Dendritic cell treated with granulocyte-macrophage colony-stimulating factor and Interleukin-4, amounts not matched to agents 40 ng/mL and 50 ng/mL, for 4 days (primary cell): ENCODE results near the gene GALC.

Experiments
- H3K27ac Mint-ChIP-seq: one replicate; pipeline ENCODE4 v1.8.0; 2022; ENCODE audit warnings: mild to moderate bottlenecking, mixed read lengths
- H3K27me3 Mint-ChIP-seq: one replicate; pipeline ENCODE4 v1.8.0; 2022; ENCODE audit warnings: mild to moderate bottlenecking, mixed read lengths
- H3K36me3 Mint-ChIP-seq: one replicate; pipeline ENCODE4 v1.8.0; 2022; ENCODE audit warnings: low read depth, mixed read lengths
- H3K4me1 Mint-ChIP-seq: one replicate; pipeline ENCODE4 v1.8.0; 2022; ENCODE audit warnings: low read depth, mixed read lengths
- H3K4me3 Mint-ChIP-seq: one replicate; pipeline ENCODE4 v1.8.0; 2022; ENCODE audit warnings: mild to moderate bottlenecking, moderate library complexity, mixed read lengths
- H3K9me3 Mint-ChIP-seq: one replicate; pipeline ENCODE4 v1.8.0; 2022; ENCODE audit warnings: mixed read lengths
- intact Hi-C: fragments of 100-400 bp; cut with micrococcal nuclease; formaldehyde crosslinking; loops from one replicate; pipeline ENCODE4 v1.15.0; 2022

The GALC gene

DNA sequence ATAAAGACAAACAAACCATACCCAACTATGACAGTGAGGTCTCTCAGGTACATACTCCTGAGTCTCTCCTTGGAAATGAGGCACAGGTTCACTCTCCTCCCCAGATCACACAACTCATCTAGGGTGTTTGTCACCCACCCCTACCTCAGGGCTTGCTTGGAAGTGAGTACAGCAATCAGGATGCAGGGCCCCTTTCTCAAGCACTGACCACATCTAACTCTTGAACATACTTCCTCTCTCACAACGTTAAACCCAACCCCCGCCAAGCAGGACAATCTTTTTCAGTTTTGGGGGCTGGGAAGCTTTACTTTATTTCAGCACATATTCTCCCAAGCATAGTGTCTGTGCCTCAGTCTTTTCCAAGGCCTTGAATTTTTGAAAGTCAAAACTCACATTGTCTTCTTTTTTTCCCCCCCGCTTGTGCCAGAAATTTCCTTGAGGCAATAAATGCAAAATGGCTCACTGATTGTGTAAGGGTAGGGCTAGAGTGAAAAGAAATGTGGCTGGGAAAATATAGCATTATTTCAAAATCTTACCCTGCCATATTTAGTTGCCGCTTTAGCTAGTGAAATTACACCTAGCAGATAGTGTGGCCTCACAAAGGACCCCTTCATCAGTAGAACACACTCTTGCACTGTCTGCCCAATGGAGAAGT is 9.6 kb upstream of the GALC start:
- H3K4me1 Mint-ChIP-seq, result peaks cover 65% of the 10 kb centered on the region
- peak overlapping the region; percentile 81 for H3K27ac Mint-ChIP-seq
- no peak overlapping the region for H3K4me3 Mint-ChIP-seq
- H3K36me3 Mint-ChIP-seq, result no peaks in the 10 kb centered on the region
- intact Hi-C loops, result no loop called here
- no peaks in the 10 kb centered on the region for H3K9me3 Mint-ChIP-seq
- H3K27me3 Mint-ChIP-seq, result no peaks in the 10 kb centered on the region

DNA sequence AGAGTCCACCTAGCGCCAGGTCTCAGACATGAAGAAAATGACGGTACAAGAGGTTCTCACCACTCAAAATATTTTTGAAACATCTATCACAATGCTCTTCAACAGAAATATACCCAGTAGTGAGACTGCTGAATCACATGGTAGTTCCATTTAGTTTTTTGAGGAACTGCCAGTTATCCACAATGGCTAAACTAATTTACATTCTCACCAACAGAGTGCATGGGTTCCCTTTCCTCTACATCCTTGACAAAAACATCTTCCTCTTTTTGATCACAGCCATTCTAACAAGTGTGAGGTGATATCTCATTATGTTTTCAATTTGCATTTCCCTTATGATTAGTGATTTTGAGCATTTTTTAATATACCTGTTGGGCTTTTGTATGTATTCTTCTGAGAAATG is 6.3 kb upstream of the GALC start:
- intact Hi-C loops, result loop anchor here (10.0 kb wide), 1 partner anchor 46 kb away; no protein-coding TSS in a partner anchor
- Mint-ChIP-seq H3K4me3 (peak overlapping the region; percentile 23), H3K27ac (peak overlapping the region; percentile 85)

DNA sequence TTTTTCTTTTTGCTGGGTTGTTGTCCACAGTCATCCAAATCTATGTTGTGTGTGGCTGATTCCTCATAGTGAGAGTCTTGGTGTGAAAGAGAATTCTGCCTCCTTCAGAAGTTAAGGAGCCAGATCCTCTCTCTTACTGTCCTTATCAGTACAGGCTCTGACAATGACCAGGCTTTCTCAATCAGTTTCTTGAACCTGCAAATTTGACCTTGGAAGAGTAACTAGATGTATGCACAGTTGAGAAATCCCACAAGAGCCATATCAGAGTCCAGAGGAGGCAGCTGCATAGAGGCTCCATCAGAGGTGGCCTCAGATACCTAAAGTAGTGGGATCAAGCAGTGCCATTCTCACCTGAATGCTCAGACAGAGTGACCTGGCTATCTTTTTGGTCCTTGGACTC is 5.5 kb upstream of the GALC start:
- H3K4me3 Mint-ChIP-seq, result no peak overlapping the region
- H3K4me1 Mint-ChIP-seq, result peaks cover 72% of the 10 kb centered on the region
- H3K27me3 Mint-ChIP-seq, result no peaks in the 10 kb centered on the region
- intact Hi-C loops, result loop anchor here (10.0 kb wide), 1 partner anchor 46 kb away; no protein-coding TSS in a partner anchor
- H3K36me3 Mint-ChIP-seq, result no peaks in the 10 kb centered on the region
- H3K27ac Mint-ChIP-seq, result peak overlapping the region; percentile 85
- no peaks in the 10 kb centered on the region for H3K9me3 Mint-ChIP-seq

More for the DNA sequence above, 6.3 kb upstream of the GALC start:
- Mint-ChIP-seq H3K27me3 (no peaks in the 10 kb centered on the region), H3K9me3 (no peaks in the 10 kb centered on the region), H3K36me3 (no peaks in the 10 kb centered on the region), H3K4me1 (peaks cover 66% of the 10 kb centered on the region)

DNA sequence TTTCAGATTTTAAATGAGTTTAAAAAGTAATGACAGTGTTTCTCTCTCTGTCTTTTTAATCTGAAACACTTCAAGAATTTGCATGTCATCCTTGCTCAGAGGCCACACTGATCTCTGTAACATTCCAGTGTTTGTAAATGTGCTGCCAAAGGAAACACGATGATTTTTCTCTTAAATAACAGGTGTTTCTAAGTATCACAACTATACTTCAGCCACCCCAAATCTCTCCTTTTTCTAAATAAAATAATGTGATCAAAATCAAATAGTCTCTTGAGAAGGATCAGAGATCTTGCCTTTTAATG is 3.3 kb upstream of the GALC start:
- Mint-ChIP-seq H3K27ac (peak overlapping the region; percentile 73), H3K27me3 (no peaks in the 10 kb centered on the region), H3K4me1 (peaks cover 71% of the 10 kb centered on the region), H3K36me3 (peaks cover 7% of the 10 kb centered on the region), H3K4me3 (no peak overlapping the region), H3K9me3 (no peaks in the 10 kb centered on the region)
- intact Hi-C loops, result loop anchor here (10.0 kb wide), 1 partner anchor 49 kb away; no protein-coding TSS in a partner anchor

DNA sequence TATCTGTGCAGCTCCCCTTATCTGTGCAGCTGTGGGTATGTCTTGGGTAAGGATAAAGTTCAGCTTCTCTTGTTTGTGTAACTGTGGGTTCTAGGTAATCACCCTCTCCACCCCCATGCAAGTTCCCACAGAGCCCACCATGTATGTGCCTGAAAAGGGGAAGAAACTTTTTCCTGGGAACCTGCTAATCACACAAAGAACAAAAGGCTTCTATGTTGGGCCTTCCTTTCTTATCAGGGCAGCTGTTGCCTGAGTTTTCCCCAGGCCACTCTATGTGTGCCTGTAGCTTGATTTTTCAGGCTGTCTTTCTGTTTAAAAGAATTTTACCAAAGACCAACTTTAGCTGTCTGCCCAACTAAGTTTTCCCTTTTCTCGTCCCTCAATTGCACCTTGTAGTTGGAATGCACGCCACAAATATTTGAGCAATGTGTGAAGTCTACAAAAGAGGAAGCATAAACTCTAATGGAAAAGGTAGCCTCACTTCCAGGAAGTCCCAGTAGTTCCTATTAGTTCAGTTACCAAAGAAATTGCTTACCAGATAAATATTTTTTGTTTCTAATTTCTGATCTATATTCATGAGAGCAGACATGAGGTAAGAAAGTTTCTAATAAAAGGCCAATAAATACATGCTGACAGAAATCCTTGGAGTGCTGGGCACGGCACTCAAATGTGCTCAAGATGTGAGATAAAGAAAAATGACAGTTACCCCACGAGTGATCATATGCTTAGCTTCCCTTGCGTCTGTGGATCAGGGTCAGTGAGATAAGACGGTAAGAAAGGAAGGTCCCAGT is 2.7 kb upstream of the GALC start:
- Mint-ChIP-seq H3K4me1 (peaks cover 71% of the 10 kb centered on the region), H3K4me3 (no peak overlapping the region)

DNA sequence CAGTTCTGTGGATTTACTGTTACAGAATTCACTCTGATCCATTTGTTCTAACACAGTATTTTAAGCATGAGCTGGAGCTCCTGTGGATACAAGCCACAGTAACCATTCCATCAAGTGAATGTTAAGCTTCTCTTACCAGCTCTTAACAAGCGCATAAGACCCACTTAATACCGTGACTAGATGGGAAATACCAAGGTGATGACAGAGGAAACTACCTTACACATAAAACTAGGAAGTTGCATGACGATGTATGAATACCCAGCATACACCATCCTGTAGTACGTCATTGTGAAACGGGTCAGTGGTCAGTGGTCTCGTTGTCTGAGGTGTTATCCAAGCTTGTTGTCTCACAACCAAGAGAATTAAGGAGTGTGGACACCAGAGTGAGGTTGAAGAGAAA is 2.0 kb upstream of the GALC start:
- H3K27me3 Mint-ChIP-seq, result no peaks in the 10 kb centered on the region
- no peak overlapping the region for H3K4me3 Mint-ChIP-seq
- H3K36me3 Mint-ChIP-seq, result peaks cover 7% of the 10 kb centered on the region
- H3K27ac Mint-ChIP-seq, result peak overlapping the region; percentile 73
- no peaks in the 10 kb centered on the region for H3K9me3 Mint-ChIP-seq
- peaks cover 72% of the 10 kb centered on the region for H3K4me1 Mint-ChIP-seq
- intact Hi-C loops, result loop anchor here (10.0 kb wide), 1 partner anchor 50 kb away; no protein-coding TSS in a partner anchor

More for the DNA sequence above, 2.7 kb upstream of the GALC start:
- no peaks in the 10 kb centered on the region for H3K27me3 Mint-ChIP-seq
- intact Hi-C loops, result loop anchor here (10.0 kb wide), 1 partner anchor 49 kb away; no protein-coding TSS in a partner anchor
- H3K9me3 Mint-ChIP-seq, result no peaks in the 10 kb centered on the region
- peak overlapping the region; percentile 73 for H3K27ac Mint-ChIP-seq
- H3K36me3 Mint-ChIP-seq, result peaks cover 7% of the 10 kb centered on the region

DNA sequence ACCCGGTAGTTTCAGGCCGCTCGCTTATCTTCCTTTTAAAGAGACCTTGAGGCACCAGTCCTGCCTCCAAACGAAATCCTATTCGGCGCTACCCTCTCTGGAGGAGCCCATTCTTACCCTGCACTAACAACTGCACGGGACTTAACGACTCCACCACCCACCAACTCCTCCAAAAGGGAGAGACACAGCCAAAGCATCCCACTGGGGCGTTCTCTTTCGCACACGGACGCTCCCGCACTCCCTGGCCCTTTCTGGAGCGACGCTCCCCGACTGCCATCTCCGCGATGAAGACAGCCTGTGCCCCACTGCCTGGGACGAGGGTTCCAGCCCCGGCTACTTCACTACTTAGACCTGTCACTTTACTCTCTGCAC is 650 bp downstream of the GALC start:
- Mint-ChIP-seq H3K27ac (peak overlapping the region; percentile 90), H3K9me3 (no peaks in the 10 kb centered on the region), H3K36me3 (peaks cover 8% of the 10 kb centered on the region), H3K27me3 (no peaks in the 10 kb centered on the region), H3K4me1 (peaks cover 63% of the 10 kb centered on the region), H3K4me3 (peak overlapping the region; percentile 83)
- intact Hi-C loops, result loop anchor here (10.0 kb wide), 1 partner anchor 52 kb away; no protein-coding TSS in a partner anchor

DNA sequence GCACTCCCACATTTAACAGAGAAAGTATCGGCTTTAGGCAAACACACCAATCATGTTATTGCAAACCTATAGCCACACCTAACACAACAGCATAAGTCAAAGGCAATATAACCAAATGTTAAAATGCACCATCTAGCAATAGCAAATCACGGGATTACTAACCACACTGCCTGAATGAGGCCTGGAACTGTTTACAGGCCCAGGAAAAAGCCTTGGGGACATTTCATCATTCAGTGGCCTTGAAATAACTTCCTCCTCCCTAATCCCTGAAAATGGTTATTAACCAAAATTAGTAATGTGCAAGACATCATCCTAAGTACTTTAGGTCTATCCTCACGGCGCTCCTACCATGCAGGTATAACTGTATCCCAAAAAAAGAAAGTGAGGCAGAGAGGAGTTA is 2.3 kb downstream of the GALC start:
- Mint-ChIP-seq H3K36me3 (peaks cover 20% of the 10 kb centered on the region), H3K4me3 (no peak overlapping the region), H3K4me1 (peaks cover 57% of the 10 kb centered on the region), H3K27me3 (no peaks in the 10 kb centered on the region), H3K27ac (peak overlapping the region; percentile 39), H3K9me3 (no peaks in the 10 kb centered on the region)
- intact Hi-C loops, result loop anchor here (10.0 kb wide), 1 partner anchor 54 kb away; no protein-coding TSS in a partner anchor

DNA sequence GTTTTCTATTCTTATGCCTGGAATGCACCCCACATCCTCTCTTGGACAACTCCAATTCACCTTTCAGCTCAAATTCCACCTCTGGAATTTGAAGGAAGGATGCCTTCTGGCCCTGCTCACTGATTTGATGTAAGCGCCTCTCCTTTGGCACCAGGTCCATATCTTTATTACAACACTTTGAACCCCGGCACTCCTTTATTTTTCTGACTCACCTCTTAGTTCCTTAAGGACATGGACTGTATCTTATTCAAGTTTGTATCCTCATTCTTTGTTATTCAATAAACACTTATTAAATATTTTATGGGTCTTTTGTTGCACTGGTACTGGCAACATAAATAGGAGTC is 3.1 kb downstream of the GALC start:
- H3K9me3 Mint-ChIP-seq, result no peaks in the 10 kb centered on the region
- intact Hi-C loops, result loop anchor here (10.0 kb wide), 1 partner anchor 55 kb away; no protein-coding TSS in a partner anchor
- no peak overlapping the region for H3K4me3 Mint-ChIP-seq
- H3K4me1 Mint-ChIP-seq, result peaks cover 49% of the 10 kb centered on the region
- no peaks in the 10 kb centered on the region for H3K27me3 Mint-ChIP-seq
- peaks cover 20% of the 10 kb centered on the region for H3K36me3 Mint-ChIP-seq
- no peak overlapping the region for H3K27ac Mint-ChIP-seq

DNA sequence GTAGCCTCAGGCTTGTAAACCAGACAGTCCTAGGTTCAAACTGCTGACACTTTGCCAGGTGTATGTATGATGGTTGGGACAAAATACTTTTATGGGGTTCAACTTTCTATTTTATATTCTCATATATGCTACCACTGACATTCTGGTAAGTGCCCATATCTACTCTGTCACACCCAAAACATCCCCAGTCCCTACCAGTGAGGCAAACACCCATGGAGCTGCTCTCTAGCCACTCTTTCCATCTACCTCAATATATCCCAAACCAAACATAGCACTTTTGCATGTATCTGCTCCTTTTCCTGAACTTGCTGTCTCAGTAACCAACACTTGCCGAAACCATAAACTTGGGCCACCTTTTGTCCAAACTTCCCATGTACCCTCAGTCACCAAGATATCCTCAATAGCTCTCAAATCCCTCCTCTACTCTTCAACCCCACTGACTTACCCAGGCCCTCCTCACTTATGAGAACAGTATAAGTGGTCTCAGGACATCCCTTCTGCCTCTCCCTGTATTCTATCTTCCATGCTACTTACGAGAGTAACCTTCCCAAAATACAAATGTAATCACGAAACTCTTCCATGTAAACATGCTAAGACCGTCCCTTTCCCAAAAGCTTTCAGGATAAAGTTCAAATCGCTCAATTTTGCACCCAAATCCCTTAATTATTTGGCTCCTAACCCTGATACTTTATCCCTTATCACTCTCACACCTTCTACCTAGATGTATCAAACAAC is 3.6 kb downstream of the GALC start:
- no peaks in the 10 kb centered on the region for H3K27me3 Mint-ChIP-seq
- H3K27ac Mint-ChIP-seq, result no peak overlapping the region
- no peak overlapping the region for H3K4me3 Mint-ChIP-seq
- intact Hi-C loops, result no loop called here
- H3K9me3 Mint-ChIP-seq, result no peaks in the 10 kb centered on the region
- H3K36me3 Mint-ChIP-seq, result peaks cover 26% of the 10 kb centered on the region
- peaks cover 45% of the 10 kb centered on the region for H3K4me1 Mint-ChIP-seq

DNA sequence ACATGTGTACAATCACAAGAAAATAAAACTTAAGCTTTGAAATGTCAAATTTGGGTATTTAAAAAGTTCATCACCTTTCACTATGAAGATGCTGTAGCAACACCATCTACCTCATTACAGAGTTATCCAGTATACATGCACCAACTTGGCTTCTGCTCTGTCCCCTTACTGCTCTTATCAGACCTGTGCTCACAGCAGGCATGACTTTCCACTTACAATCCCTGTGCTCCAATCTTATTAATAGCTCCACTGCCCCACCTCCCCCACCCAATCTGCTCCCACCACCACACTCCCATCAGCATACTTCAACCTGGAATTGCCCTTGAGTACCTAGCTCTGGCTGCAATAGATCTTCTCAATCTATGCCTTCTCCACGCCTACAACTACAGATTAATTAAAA is 13.3 kb downstream of the GALC start:
- Mint-ChIP-seq H3K27me3 (no peaks in the 10 kb centered on the region), H3K9me3 (no peaks in the 10 kb centered on the region), H3K27ac (no peak overlapping the region), H3K4me1 (no peaks in the 10 kb centered on the region), H3K36me3 (peaks cover 60% of the 10 kb centered on the region), H3K4me3 (no peak overlapping the region)
- intact Hi-C loops, result no loop called here

DNA sequence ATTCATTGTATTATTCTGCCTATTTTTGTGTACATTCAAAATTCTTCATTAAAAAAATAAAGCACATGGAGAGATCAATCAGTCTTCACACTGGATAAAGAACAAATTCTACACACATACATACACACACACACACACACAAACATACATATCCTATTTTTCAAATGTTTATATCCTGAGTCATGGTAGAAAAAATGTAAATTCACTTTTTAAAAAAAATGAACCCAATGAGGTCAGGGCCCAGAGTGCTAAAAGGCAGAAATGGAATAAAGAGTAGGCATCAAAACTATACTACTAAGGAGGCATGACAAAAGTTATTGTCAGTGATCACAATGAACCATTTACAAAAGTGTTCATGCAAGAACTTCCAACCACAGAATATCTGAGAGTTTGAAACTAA is 17.3 kb downstream of the GALC start:
- intact Hi-C loops, result no loop called here
- Mint-ChIP-seq H3K4me3 (no peak overlapping the region), H3K27ac (no peak overlapping the region), H3K4me1 (no peaks in the 10 kb centered on the region), H3K27me3 (no peaks in the 10 kb centered on the region), H3K36me3 (peaks cover 69% of the 10 kb centered on the region), H3K9me3 (no peaks in the 10 kb centered on the region)

DNA sequence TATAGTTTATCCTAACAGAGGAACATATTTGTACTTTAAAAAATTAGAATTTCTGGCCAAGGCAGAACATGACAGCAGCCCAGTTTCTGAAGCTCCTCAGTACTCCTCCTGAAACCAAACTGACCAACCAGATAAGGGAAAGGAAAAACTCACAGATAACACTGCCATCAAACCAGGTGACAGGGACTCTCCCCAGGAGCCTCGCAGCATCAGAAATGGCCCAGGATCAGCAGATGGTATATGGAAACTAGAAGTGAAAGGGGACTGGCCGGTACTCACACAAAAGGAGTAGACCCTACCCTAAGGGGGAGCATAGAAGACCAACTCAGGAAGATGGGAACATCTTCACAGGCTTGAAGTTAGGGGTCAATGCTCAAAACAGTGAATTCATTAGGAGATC is 22.0 kb downstream of the GALC start:
- H3K36me3 Mint-ChIP-seq, result peaks cover 50% of the 10 kb centered on the region
- H3K27ac Mint-ChIP-seq, result no peak overlapping the region
- H3K4me1 Mint-ChIP-seq, result no peaks in the 10 kb centered on the region
- H3K4me3 Mint-ChIP-seq, result no peak overlapping the region
- H3K27me3 Mint-ChIP-seq, result no peaks in the 10 kb centered on the region
- intact Hi-C loops, result no loop called here
- H3K9me3 Mint-ChIP-seq, result no peaks in the 10 kb centered on the region

DNA sequence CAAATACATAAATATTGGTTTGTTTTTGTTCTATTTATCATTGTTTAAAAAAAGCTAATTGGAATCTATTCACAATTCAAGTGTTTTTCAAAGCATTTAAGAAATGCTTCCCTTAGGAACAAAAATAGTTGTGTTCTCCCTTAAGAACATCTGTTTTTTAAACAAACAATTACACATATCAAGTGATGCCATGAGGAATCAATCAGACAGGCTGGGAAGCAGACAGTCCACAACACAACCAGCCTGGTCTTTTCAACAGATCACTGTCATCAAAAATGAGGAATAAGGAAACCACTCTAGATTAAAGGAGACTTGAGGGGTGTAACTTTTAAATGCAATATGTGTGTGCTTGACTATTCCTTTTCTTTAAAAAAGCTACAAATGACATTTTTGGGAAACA is 25.5 kb downstream of the GALC start:
- Mint-ChIP-seq H3K27me3 (no peaks in the 10 kb centered on the region), H3K4me3 (no peak overlapping the region), H3K36me3 (peaks cover 47% of the 10 kb centered on the region), H3K9me3 (peaks cover 6% of the 10 kb centered on the region), H3K4me1 (peaks cover 4% of the 10 kb centered on the region), H3K27ac (no peak overlapping the region)
- intact Hi-C loops, result no loop called here
